Gastroesophageal sphincter (tissue), 3 donors: Measurements from ENCODE around the gene RBM39.
A peak's percentile ranks its signal among the peaks of the same experiment; 100 is the strongest.

ENCODE experiments used
- EP300 ChIP-seq: sonication (generic); formaldehyde crosslinking; IDR thresholded peaks from one replicate; pipeline ENCODE4 v1.6.1; 2017; ENCODE audit warnings: antibody characterized with exemption, mild to moderate bottlenecking
- POLR2A ChIP-seq, 2 donors: fragments of 450-650 bp; IDR thresholded peaks; one replicate each; pipeline ENCODE4 v1.6.1; 2017; ENCODE audit warnings: antibody characterized with exemption in 2 of 2, mild to moderate bottlenecking in 2 of 2, moderate library complexity in 1 of 2
- POLR2AphosphoS5 ChIP-seq: sonication (generic); formaldehyde crosslinking; IDR thresholded peaks from one replicate; pipeline ENCODE4 v1.6.1; 2017; ENCODE audit warnings: antibody characterized with exemption
- TF ChIP-seq, protein P1 (sequence below), 4 experiments: fragments of 200-600 bp in 2 of 4; fragments of 450-650 bp in 2 of 4; sonication (generic) in 1 of 4; IDR thresholded peaks; one replicate each; pipeline ENCODE4 v1.5.1; 2017 to 2019; ENCODE audit warnings: antibody characterized with exemption in 4 of 4, mild to moderate bottlenecking in 2 of 4, moderate library complexity in 2 of 4

DNA sequence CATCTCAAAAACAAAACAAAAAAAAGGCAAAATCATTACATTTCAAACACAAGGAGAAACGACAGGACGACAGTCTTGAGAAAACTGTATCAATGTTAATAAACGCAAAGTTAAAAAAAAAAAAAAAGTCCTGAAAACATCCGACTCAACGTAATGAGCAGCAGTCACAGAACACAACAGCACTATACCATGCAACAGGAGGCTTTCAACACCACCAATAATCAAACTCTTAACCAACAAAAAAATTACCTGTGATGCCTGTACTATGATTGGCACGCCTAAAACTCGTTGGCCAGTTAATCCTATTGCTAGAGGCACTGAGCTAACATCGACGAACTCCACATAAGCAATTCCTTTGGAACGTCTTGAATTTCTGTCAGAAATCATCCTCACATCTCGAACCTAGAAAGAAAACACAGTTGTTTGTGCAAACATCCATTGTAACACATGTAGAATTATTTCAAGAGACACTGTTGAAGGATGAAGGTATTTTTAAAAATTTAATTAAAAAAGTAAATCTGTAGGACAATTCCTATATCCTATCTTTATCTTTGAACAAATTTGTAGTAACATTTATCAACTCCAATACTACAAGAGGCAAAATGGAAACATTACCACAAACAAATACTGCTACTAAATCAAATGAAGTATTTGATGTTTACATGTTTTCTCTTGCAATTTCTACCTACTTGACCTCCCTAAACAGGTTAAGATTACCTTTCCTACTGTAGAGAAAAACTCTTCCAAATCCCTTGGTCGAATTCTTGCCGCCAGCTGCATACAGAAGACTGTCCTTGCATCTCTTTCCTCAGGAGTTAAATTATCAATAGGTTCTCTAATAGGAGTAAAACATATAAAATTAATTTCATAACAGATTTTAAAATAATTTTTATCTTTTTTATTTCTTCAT lies 17.5 kb downstream of the RBM39 start:
- TF ChIP-seq, protein P1, sequence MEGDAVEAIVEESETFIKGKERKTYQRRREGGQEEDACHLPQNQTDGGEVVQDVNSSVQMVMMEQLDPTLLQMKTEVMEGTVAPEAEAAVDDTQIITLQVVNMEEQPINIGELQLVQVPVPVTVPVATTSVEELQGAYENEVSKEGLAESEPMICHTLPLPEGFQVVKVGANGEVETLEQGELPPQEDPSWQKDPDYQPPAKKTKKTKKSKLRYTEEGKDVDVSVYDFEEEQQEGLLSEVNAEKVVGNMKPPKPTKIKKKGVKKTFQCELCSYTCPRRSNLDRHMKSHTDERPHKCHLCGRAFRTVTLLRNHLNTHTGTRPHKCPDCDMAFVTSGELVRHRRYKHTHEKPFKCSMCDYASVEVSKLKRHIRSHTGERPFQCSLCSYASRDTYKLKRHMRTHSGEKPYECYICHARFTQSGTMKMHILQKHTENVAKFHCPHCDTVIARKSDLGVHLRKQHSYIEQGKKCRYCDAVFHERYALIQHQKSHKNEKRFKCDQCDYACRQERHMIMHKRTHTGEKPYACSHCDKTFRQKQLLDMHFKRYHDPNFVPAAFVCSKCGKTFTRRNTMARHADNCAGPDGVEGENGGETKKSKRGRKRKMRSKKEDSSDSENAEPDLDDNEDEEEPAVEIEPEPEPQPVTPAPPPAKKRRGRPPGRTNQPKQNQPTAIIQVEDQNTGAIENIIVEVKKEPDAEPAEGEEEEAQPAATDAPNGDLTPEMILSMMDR (IDR thresholded peaks at IDR 0.05) = no peak
- peak; percentile 4 for TF ChIP-seq POLR2AphosphoS5
- no peak for TF ChIP-seq POLR2A (IDR thresholded peaks at IDR 0.05)
- no peak for TF ChIP-seq EP300
